ENCODE data around the gene RBFOX2.
"Not testable (repeated sequence)": the region's sequence is repeated elsewhere in the genome, so short reads cannot be mapped to it uniquely, and the experiment has no call there.

Gene RBFOX2

GRCh38 chr22:36028646-36029405 is at the start of gene RBFOX2:
TSS of gene RBFOX2 (minus strand) at chr22:36028824. CDS start at chr22:36028425, 399 bp downstream.
- peak; percentile 95 for DNase-seq (ENCODE audit: low read depth)

- no peak for DNase-seq (ENCODE audit: low read depth)
Observed at GRCh38 chr22:36077271-36077670, 48.6 kb upstream of the RBFOX2 start.

GRCh38 chr22:36075724-36076123 is 47.1 kb upstream of the RBFOX2 start:
- DNase-seq (ENCODE audit: low read depth): no peak

GRCh38 chr22:36075230-36075629 is 46.6 kb upstream of the RBFOX2 start:
- no peak for DNase-seq (ENCODE audit: low read depth)

GRCh38 chr22:36073476-36073875 is 44.9 kb upstream of the RBFOX2 start:
- no peak for DNase-seq (ENCODE audit: low read depth)

GRCh38 chr22:36070645-36071044 is 42.0 kb upstream of the RBFOX2 start:
- not testable (repeated sequence) for DNase-seq (ENCODE audit: low read depth)

- no peak for DNase-seq (ENCODE audit: low read depth)
Observed at GRCh38 chr22:36069368-36069767, 40.7 kb upstream of the RBFOX2 start.

- no peak for DNase-seq (ENCODE audit: low read depth)
Observed at GRCh38 chr22:36068776-36069344, 40.2 kb upstream of the RBFOX2 start.

GRCh38 chr22:36067235-36067558 is 38.6 kb upstream of the RBFOX2 start:
- DNase-seq (ENCODE audit: low read depth): no peak

- peak; percentile 96 for DNase-seq (ENCODE audit: low read depth)
Observed at GRCh38 chr22:36065775-36066544, 37.3 kb upstream of the RBFOX2 start.

GRCh38 chr22:36065462-36065774 is 36.8 kb upstream of the RBFOX2 start:
- no peak for DNase-seq (ENCODE audit: low read depth)

- DNase-seq (ENCODE audit: low read depth): no peak
Observed at GRCh38 chr22:36064358-36064757, 35.7 kb upstream of the RBFOX2 start.

GRCh38 chr22:36056980-36057379 is 28.4 kb upstream of the RBFOX2 start:
- no peak for DNase-seq (ENCODE audit: low read depth)

- peak; percentile 37 for DNase-seq (ENCODE audit: low read depth)
Observed at GRCh38 chr22:36055376-36056295, 27.0 kb upstream of the RBFOX2 start.

GRCh38 chr22:36054446-36054845 is 25.8 kb upstream of the RBFOX2 start:
- DNase-seq (ENCODE audit: low read depth): not testable (repeated sequence)

GRCh38 chr22:36053242-36054147 is 24.9 kb upstream of the RBFOX2 start:
- DNase-seq (ENCODE audit: low read depth): no peak

- no peak for DNase-seq (ENCODE audit: low read depth)
Observed at GRCh38 chr22:36052505-36052941, 23.9 kb upstream of the RBFOX2 start.

- DNase-seq (ENCODE audit: low read depth): no peak
Observed at GRCh38 chr22:36049678-36049997, 21.0 kb upstream of the RBFOX2 start.

- DNase-seq (ENCODE audit: low read depth): no peak
Observed at GRCh38 chr22:36048911-36049677, 20.5 kb upstream of the RBFOX2 start.

GRCh38 chr22:36044517-36044916 is 15.9 kb upstream of the RBFOX2 start:
- not testable (repeated sequence) for DNase-seq (ENCODE audit: low read depth)

All from fibroblast of the conjunctiva (primary cell).